GM12878 (cell line): Measurements from ENCODE around the gene MRPL23. TPM values are rescaled to one million over a fixed set of nuclear protein-coding genes. Genes with fewer than 3 reads are reported as not detected.

Experiments
- ATAC-seq: fragments of 200-7000 bp; cut with Tn5 transposase; 3 replicates; pipeline ENCODE4 v1.9.1; 2020; ENCODE audit warnings: mild to moderate bottlenecking, moderate library complexity
- BruUV-seq: library from RNA; stranded (reverse); fragments of 400-500 nt; replicated peaks from 2 replicates; lab custom pipeline; 2021; lab: Mats Ljungman, UMichigan
- CTCF ChIA-PET: fragments of 300-600 bp; sonication (Branson Sonifier 250); formaldehyde crosslinking; extraction: SDS; loops from one replicate; lab custom pipeline; 2021; ENCODE audit warnings: inconsistent platforms; lab: Yijun Ruan, JAX
- POLR2A ChIA-PET: fragments of 350-600 bp; formaldehyde crosslinking; extraction: SDS; loops from one replicate; lab custom pipeline; 2021; ENCODE audit warnings: inconsistent platforms; lab: Charles Lee
- RAD21 ChIA-PET: fragments of 300-600 bp; sonication (Branson Sonifier 250); formaldehyde crosslinking; loops from one replicate; lab custom pipeline; 2023; ENCODE audit warnings: antibody characterized with exemption; ENCODE audit not compliant: unreplicated experiment; lab: Charles Lee
- SMC1A ChIA-PET: fragments of 300-600 bp; sonication (Branson Sonifier 250); formaldehyde crosslinking; loops from one replicate; lab custom pipeline; 2023; ENCODE audit not compliant: unreplicated experiment, uncharacterized antibody; lab: Charles Lee
- DNase-seq: peaks from one replicate; pipeline ENCODE4 v3.0.0-alpha.2; 2011; ENCODE audit warnings: low read depth, low spot score
- FAIRE-seq: peaks from 3 replicates; lab custom pipeline; 2011; peaks lifted over from hg19 to GRCh38; lab: Jason Lieb, UNC
- H2AFZ ChIP-seq: 2 replicates; pipeline ENCODE4 v1.6.0; 2011; ENCODE audit warnings: low read depth, low read length, control low read depth; ENCODE audit not compliant: control insufficient read depth
- H3K27ac ChIP-seq: 2 replicates; pipeline ENCODE4 v1.5.1; 2011; ENCODE audit warnings: control low read depth; ENCODE audit not compliant: control insufficient read depth, insufficient read depth
- H3K27me3 ChIP-seq, 2 experiments: replicated peaks in 1 of 2; 2 replicates each; pipeline versions ENCODE4 v1.6.0 to v1.6.1; 2011; ENCODE audit warnings: low read length in 1 of 2; ENCODE audit not compliant: control insufficient read depth in 2 of 2, insufficient read depth in 2 of 2
- H3K36me3 ChIP-seq, 2 experiments: 2 replicates each; pipeline ENCODE4 v1.5.1; 2011; ENCODE audit warnings: low read length in 1 of 2; ENCODE audit not compliant: control insufficient read depth in 2 of 2, insufficient read depth in 2 of 2
- H3K4me1 ChIP-seq: 2 replicates; pipeline ENCODE4 v1.6.1; 2011; ENCODE audit warnings: mild to moderate bottlenecking, low read length, moderate library complexity, mixed read lengths; ENCODE audit not compliant: control insufficient read depth, insufficient read depth
- H3K4me2 ChIP-seq: 2 replicates; pipeline ENCODE4 v1.6.0; 2011; ENCODE audit warnings: control low read depth; ENCODE audit not compliant: control insufficient read depth, insufficient read depth
- H3K4me3 ChIP-seq: fragments of 200-600 bp; sonication (generic); 2 replicates; pipeline ENCODE4 v1.5.1; 2016
- H3K79me2 ChIP-seq: 2 replicates; pipeline ENCODE4 v1.6.0; 2011; ENCODE audit warnings: low read length; ENCODE audit not compliant: control insufficient read depth, insufficient read depth
- H3K9ac ChIP-seq: 2 replicates; pipeline ENCODE4 v1.8.0; 2011; ENCODE audit warnings: low read length, control low read depth, mixed read lengths; ENCODE audit not compliant: control insufficient read depth, insufficient read depth
- H3K9me3 ChIP-seq: replicated peaks from 3 replicates; pipeline ENCODE4 v1.5.1; 2011; ENCODE audit warnings: mild to moderate bottlenecking, low read length; ENCODE audit not compliant: control insufficient read depth, insufficient read depth
- H4K20me1 ChIP-seq: 2 replicates; pipeline ENCODE4 v1.6.0; 2011; ENCODE audit not compliant: control insufficient read depth, insufficient read depth
- CEBPB ChIP-seq, 2 experiments: fragments of 150-350 bp in 1 of 2; IDR thresholded peaks; 2 replicates each; pipeline ENCODE4 v1.6.1; 2012 to 2014; ENCODE audit warnings: low read depth in 2 of 2, low read length in 2 of 2, borderline replicate concordance in 1 of 2, inconsistent platforms in 1 of 2
- CHD1 ChIP-seq: IDR thresholded peaks from 2 replicates; pipeline ENCODE4 v1.6.1; 2012; ENCODE audit warnings: low read depth, low read length, improper control_type of control experiment
- CUX1 ChIP-seq: IDR thresholded peaks from 2 replicates; pipeline ENCODE4 v1.6.1; 2012; ENCODE audit warnings: improper control_type of control experiment, low read depth, low read length; ENCODE audit not compliant: insufficient replicate concordance
- ETV6 ChIP-seq, 2 experiments: fragments of 450-650 bp in 1 of 2; IDR thresholded peaks in 1 of 2; conservative IDR thresholded peaks in 1 of 2; 2 replicates each; pipeline ENCODE4 v1.6.1; 2014; ENCODE audit warnings: antibody characterized with exemption in 1 of 2, borderline replicate concordance in 1 of 2, low read depth in 1 of 2, mild to moderate bottlenecking in 1 of 2, moderate library complexity in 1 of 2
- FOXK2 ChIP-seq: fragments of 450-650 bp; IDR thresholded peaks from 2 replicates; pipeline ENCODE4 v1.6.1; 2017; ENCODE audit warnings: mild to moderate bottlenecking, moderate library complexity
- IKZF2 ChIP-seq, 2 experiments: fragments of 450-650 bp; IDR thresholded peaks; 2 replicates each; pipeline ENCODE4 v1.6.1; 2017; ENCODE audit warnings: mild to moderate bottlenecking in 2 of 2, moderate library complexity in 2 of 2
- KDM1A ChIP-seq: fragments of 200-600 bp; sonication (generic); IDR thresholded peaks from 2 replicates; pipeline ENCODE4 v1.6.1; 2016; ENCODE audit warnings: borderline replicate concordance
- PML ChIP-seq: IDR thresholded peaks from 2 replicates; pipeline ENCODE4 v1.6.1; 2012; ENCODE audit warnings: low read length, inconsistent platforms
- RAD21 ChIP-seq: IDR thresholded peaks from 2 replicates; pipeline ENCODE4 v1.6.1; 2011; ENCODE audit warnings: mild to moderate bottlenecking, low read depth, low read length, moderate library complexity; ENCODE audit not compliant: insufficient read depth
- SIX5 ChIP-seq: IDR thresholded peaks from 2 replicates; pipeline ENCODE4 v1.6.1; 2011; ENCODE audit warnings: mild to moderate bottlenecking, low read depth, low read length, moderate library complexity; ENCODE audit not compliant: severe bottlenecking
- ZBED1 ChIP-seq: IDR thresholded peaks from 2 replicates; pipeline ENCODE4 v1.6.1; 2016; ENCODE audit warnings: borderline replicate concordance
- ZBTB33 ChIP-seq: fragments of 450-650 bp; IDR thresholded peaks from 2 replicates; pipeline ENCODE4 v1.6.1; 2017; ENCODE audit warnings: mild to moderate bottlenecking
- ZSCAN29 ChIP-seq: fragments of 450-650 bp; IDR thresholded peaks from 2 replicates; pipeline ENCODE4 v1.6.1; 2017; ENCODE audit warnings: mild to moderate bottlenecking, moderate library complexity
- WGBS: methylation state at CpG from one replicate; pipeline ENCODE4 v1.1.6; 2016; ENCODE audit warnings: low lambda C conversion rate; ENCODE audit not compliant: insufficient replicate concordance, insufficient coverage; ENCODE audit errors: missing lambda C conversion rate; 5-methylcytosine and 5-hydroxymethylcytosine counted together
- in situ Hi-C: fragments of 300-500 bp; cut with MboI; formaldehyde crosslinking; loops from 9 replicates; pipeline ENCODE4 v1.14.3; 2018; ENCODE audit warnings: mixed read lengths
- intact Hi-C: fragments of 100-400 bp; cut with micrococcal nuclease; formaldehyde crosslinking; loops from one replicate; pipeline ENCODE4 v1.14.2; 2022; ENCODE audit not compliant: unreplicated experiment
- polyA plus RNA-seq, 11 experiments: library from polyadenylated mRNA; depleted of rRNA in 4 of 11; unstranded in 6 of 11; stranded (reverse) in 5 of 11; fragments of >200 nt; fragmentation: Nextera tagmentation in 4 of 11; fragmentation: Illumina TruSeq in 1 of 11; extraction: Ambion mirVana in 4 of 11; extraction: Trizol in 1 of 11; gene quantifications; 1 replicate in 1 of 11; 2 replicates in 10 of 11; pipeline versions ENCODE4 v1.2.1 to v1.2.3, GENCODE V29; 2011 to 2016; ENCODE audit warnings: inconsistent platforms in 2 of 11, missing spikeins in 2 of 11, low read depth in 1 of 11
- total RNA-seq, 4 experiments: library from RNA; depleted of rRNA in 3 of 4; stranded (reverse); fragments of >200 nt in 3 of 4; fragmentation: Illumina TruSeq in 1 of 4; extraction: Trizol in 1 of 4; gene quantifications; 2 replicates each; pipeline versions ENCODE4 v1.2.1 to v1.2.3, GENCODE V29; 2013 to 2021
- TF ChIP-seq, protein P1 (sequence below): fragments of 450-650 bp; IDR thresholded peaks from 2 replicates; pipeline ENCODE4 v1.6.1; 2016; ENCODE audit warnings: mild to moderate bottlenecking, moderate library complexity, borderline replicate concordance

MRPL23 gene
- total and polyA plus RNA-seq, 10 of the 15 experiments (the other 5 are each of a cell fraction or from before 2014, with no cell fraction given) = 1.6 to 207 (median 126) TPM

DNA sequence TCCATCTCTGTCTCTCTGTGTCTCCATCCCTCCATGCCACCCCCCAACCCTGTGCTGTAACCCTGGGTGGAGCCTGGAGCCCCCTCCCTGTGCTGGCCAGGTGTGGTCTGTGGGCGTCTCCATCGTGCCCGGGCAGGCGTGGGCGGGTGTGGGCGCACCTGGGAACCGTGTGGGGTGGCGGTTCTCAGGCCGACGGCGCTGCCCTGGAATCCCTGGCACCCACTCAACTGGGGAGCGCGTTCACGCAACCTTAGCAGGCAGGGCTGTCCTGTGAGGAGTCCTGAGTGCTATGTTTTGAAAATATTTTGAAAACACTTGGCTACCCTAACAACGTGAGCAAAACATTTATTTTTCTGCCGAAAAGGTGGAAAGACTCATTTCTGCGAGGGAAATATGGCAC is 23.0 kb upstream of the MRPL23 start:
- H3K4me2 ChIP-seq = no peak overlapping the region
- H3K27me3 ChIP-seq = no peaks in the 10 kb centered on the region; a peak in 2 of 4 replicates
- BruUV-seq = no TSS peak
- 24% methylated on average over 17 of the region's 17 CpGs for WGBS
- no peaks in the 10 kb centered on the region for H3K79me2 ChIP-seq
- ChIA-PET RAD21 (no interaction called here), CTCF (no interaction called here), SMC1A (no interaction called here), POLR2A (no interaction called here)
- H3K4me3 ChIP-seq = no peak overlapping the region
- H3K36me3 ChIP-seq = no peaks in the 10 kb centered on the region
- no peaks in the 10 kb centered on the region for H3K4me1 ChIP-seq
- H4K20me1 ChIP-seq = no peaks in the 10 kb centered on the region
- no peak overlapping the region for H2AFZ ChIP-seq
- H3K9me3 ChIP-seq = no peaks in the 10 kb centered on the region
- intact Hi-C loops = no loop called here
- no peak overlapping the region for H3K27ac ChIP-seq
- ATAC-seq (no peak), DNase-seq (no peak), FAIRE-seq (no peak)
- no peak overlapping the region for H3K9ac ChIP-seq
- in situ Hi-C loops = no loop called here
- TF ChIP-seq ETV6 (conservative IDR thresholded peaks at IDR 0.05 in 1 of 2, IDR thresholded peaks at IDR 0.05 in 1 of 2; ENCODE audit: borderline replicate concordance in 1 of 2, low read depth in 1 of 2) = no peak
- TF ChIP-seq CUX1 = no peak
- no peak for TF ChIP-seq CHD1
- TF ChIP-seq FOXK2 = no peak
- no peak for TF ChIP-seq ZBED1
- TF ChIP-seq SIX5 = no peak
- no peak for TF ChIP-seq ZSCAN29
- no peak for TF ChIP-seq RAD21
- TF ChIP-seq, protein P1, sequence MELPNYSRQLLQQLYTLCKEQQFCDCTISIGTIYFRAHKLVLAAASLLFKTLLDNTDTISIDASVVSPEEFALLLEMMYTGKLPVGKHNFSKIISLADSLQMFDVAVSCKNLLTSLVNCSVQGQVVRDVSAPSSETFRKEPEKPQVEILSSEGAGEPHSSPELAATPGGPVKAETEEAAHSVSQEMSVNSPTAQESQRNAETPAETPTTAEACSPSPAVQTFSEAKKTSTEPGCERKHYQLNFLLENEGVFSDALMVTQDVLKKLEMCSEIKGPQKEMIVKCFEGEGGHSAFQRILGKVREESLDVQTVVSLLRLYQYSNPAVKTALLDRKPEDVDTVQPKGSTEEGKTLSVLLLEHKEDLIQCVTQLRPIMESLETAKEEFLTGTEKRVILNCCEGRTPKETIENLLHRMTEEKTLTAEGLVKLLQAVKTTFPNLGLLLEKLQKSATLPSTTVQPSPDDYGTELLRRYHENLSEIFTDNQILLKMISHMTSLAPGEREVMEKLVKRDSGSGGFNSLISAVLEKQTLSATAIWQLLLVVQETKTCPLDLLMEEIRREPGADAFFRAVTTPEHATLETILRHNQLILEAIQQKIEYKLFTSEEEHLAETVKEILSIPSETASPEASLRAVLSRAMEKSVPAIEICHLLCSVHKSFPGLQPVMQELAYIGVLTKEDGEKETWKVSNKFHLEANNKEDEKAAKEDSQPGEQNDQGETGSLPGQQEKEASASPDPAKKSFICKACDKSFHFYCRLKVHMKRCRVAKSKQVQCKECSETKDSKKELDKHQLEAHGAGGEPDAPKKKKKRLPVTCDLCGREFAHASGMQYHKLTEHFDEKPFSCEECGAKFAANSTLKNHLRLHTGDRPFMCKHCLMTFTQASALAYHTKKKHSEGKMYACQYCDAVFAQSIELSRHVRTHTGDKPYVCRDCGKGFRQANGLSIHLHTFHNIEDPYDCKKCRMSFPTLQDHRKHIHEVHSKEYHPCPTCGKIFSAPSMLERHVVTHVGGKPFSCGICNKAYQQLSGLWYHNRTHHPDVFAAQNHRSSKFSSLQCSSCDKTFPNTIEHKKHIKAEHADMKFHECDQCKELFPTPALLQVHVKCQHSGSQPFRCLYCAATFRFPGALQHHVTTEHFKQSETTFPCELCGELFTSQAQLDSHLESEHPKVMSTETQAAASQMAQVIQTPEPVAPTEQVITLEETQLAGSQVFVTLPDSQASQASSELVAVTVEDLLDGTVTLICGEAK = no peak
- TF ChIP-seq CEBPB (IDR thresholded peaks at IDR 0.05; ENCODE audit: borderline replicate concordance in 1 of 2, low read depth in 2 of 2, low read length in 2 of 2) = no peak
- no peak for TF ChIP-seq PML
- no peak for TF ChIP-seq KDM1A
- no peak for TF ChIP-seq ZBTB33
- TF ChIP-seq IKZF2 (IDR thresholded peaks at IDR 0.05) = no peak
